ENCODE data around the gene BAAT.

The BAAT gene

GRCh38 chr9:101326501-101326900, 58.3 kb downstream of the BAAT start:
- Histone ChIP-seq H3F3A (ENCODE audit: control insufficient read depth, insufficient read depth) (no peaks in the 10 kb centered on the region), H3K4me3 (ENCODE audit: low read length) (no peak overlapping the region), H4K20me1 (ENCODE audit: control insufficient read depth, insufficient read depth, low read depth, low read length) (no peaks in the 10 kb centered on the region), H3K9me2 (replicated peaks; ENCODE audit: control insufficient read depth, low read length) (no peaks in the 10 kb centered on the region), H3K27me3 (ENCODE audit: control insufficient read depth, low read length) (no peaks in the 10 kb centered on the region; the same call in 1 of the 2 replicates), H3K9me3 (ENCODE audit: control insufficient read depth, insufficient read depth, low read length) (no peaks in the 10 kb centered on the region), H3K4me2 (ENCODE audit: low read length) (no peak overlapping the region), H3K79me2 (ENCODE audit: control insufficient read depth, low read length) (no peaks in the 10 kb centered on the region), H3K36me3 (ENCODE audit: control insufficient read depth, low read length) (no peaks in the 10 kb centered on the region), H3K4me1 (ENCODE audit: control insufficient read depth, low read length) (no peaks in the 10 kb centered on the region), H3K27ac (ENCODE audit: low read depth, low read length) (no peak overlapping the region)
- TF ChIP-seq, protein P1, sequence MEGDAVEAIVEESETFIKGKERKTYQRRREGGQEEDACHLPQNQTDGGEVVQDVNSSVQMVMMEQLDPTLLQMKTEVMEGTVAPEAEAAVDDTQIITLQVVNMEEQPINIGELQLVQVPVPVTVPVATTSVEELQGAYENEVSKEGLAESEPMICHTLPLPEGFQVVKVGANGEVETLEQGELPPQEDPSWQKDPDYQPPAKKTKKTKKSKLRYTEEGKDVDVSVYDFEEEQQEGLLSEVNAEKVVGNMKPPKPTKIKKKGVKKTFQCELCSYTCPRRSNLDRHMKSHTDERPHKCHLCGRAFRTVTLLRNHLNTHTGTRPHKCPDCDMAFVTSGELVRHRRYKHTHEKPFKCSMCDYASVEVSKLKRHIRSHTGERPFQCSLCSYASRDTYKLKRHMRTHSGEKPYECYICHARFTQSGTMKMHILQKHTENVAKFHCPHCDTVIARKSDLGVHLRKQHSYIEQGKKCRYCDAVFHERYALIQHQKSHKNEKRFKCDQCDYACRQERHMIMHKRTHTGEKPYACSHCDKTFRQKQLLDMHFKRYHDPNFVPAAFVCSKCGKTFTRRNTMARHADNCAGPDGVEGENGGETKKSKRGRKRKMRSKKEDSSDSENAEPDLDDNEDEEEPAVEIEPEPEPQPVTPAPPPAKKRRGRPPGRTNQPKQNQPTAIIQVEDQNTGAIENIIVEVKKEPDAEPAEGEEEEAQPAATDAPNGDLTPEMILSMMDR (IDR thresholded peaks at IDR 0.05; ENCODE audit: low read depth, low read length, poor library complexity, severe bottlenecking): no peak
- TF ChIP-seq EZH2phosphoT487 (IDR thresholded peaks at IDR 0.05; ENCODE audit: borderline replicate concordance, low read length): no peak

GRCh38 chr9:101326035-101326434, 58.8 kb downstream of the BAAT start:
- Histone ChIP-seq H3K9me2 (replicated peaks; ENCODE audit: control insufficient read depth, low read length) (no peaks in the 10 kb centered on the region), H3K4me1 (ENCODE audit: control insufficient read depth, low read length) (no peaks in the 10 kb centered on the region), H3K4me2 (ENCODE audit: low read length) (no peak overlapping the region), H3K27me3 (ENCODE audit: control insufficient read depth, low read length) (no peaks in the 10 kb centered on the region; the same call in none of the 2 replicates), H4K20me1 (ENCODE audit: control insufficient read depth, insufficient read depth, low read depth, low read length) (no peaks in the 10 kb centered on the region), H3F3A (ENCODE audit: control insufficient read depth, insufficient read depth) (no peaks in the 10 kb centered on the region), H3K79me2 (ENCODE audit: control insufficient read depth, low read length) (no peaks in the 10 kb centered on the region), H3K4me3 (ENCODE audit: low read length) (no peak overlapping the region), H3K27ac (ENCODE audit: low read depth, low read length) (no peak overlapping the region), H3K36me3 (ENCODE audit: control insufficient read depth, low read length) (no peaks in the 10 kb centered on the region), H3K9me3 (ENCODE audit: control insufficient read depth, insufficient read depth, low read length) (no peaks in the 10 kb centered on the region)
- TF ChIP-seq EZH2phosphoT487 (IDR thresholded peaks at IDR 0.05; ENCODE audit: borderline replicate concordance, low read length): no peak
- TF ChIP-seq, protein P1 (IDR thresholded peaks at IDR 0.05; ENCODE audit: low read depth, low read length, poor library complexity, severe bottlenecking): no peak

GRCh38 chr9:101325053-101325452, 59.8 kb downstream of the BAAT start:
- TF ChIP-seq EZH2phosphoT487 (IDR thresholded peaks at IDR 0.05; ENCODE audit: borderline replicate concordance, low read length): no peak
- TF ChIP-seq, protein P1 (IDR thresholded peaks at IDR 0.05; ENCODE audit: low read depth, low read length, poor library complexity, severe bottlenecking): no peak

More at GRCh38 chr9:101325053-101325452, 59.8 kb downstream of the BAAT start:
- Histone ChIP-seq H4K20me1 (ENCODE audit: control insufficient read depth, insufficient read depth, low read depth, low read length) (no peaks in the 10 kb centered on the region), H3F3A (ENCODE audit: control insufficient read depth, insufficient read depth) (no peaks in the 10 kb centered on the region), H3K4me1 (ENCODE audit: control insufficient read depth, low read length) (no peaks in the 10 kb centered on the region), H3K4me2 (ENCODE audit: low read length) (no peak overlapping the region), H3K9me2 (replicated peaks; ENCODE audit: control insufficient read depth, low read length) (no peaks in the 10 kb centered on the region), H3K27ac (ENCODE audit: low read depth, low read length) (no peak overlapping the region), H3K9me3 (ENCODE audit: control insufficient read depth, insufficient read depth, low read length) (no peaks in the 10 kb centered on the region), H3K4me3 (ENCODE audit: low read length) (no peak overlapping the region), H3K27me3 (ENCODE audit: control insufficient read depth, low read length) (no peaks in the 10 kb centered on the region; the same call in none of the 2 replicates), H3K79me2 (ENCODE audit: control insufficient read depth, low read length) (no peaks in the 10 kb centered on the region), H3K36me3 (ENCODE audit: control insufficient read depth, low read length) (no peaks in the 10 kb centered on the region)

All from DOHH2 (cell line).